GM19452 (cell line): Measurements from ENCODE around the gene TBX4.

Source experiments
- ATAC-seq: cut with Tn5 transposase; IDR thresholded peaks from one replicate; pipeline ENCODE4 v1.9.1; 2021; ENCODE audit not compliant: unreplicated experiment

TBX4 gene

DNA sequence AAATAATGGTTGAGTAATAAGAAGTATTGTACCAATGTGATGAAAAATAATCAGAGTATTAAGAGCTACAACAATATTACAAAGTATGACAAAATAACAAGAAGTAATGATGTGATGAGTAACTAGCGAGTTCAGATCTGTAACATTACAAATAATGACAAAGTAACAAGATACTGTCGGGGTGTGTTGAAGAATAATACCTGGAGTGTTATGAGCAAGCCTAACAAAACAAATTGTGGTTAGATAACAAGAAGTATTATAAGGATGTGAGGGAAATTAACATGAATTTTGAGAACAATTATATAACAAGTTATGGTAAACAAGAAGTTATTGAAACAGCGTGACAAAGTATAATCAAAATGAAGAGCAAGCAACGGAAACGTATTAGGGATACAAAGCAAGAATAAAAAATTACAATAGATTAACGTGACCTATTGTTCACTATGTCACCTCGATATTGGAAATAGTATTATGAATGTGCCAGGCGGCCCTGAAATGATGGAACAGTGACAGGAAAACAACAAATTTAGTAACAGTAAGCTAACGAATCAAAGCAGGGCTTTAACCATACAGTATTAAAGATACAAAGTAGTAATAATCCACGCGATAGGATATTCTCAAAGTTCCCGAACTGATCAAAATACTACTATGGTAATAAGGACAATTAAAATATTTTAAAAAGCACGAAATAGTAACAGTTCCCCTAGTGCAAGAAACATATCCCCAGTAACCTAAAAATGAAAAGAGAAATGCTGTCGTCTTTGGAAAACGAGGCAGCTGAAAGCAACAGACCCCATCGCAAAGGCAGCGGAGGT, 1.6 kb downstream of the TBX4 start:
- no peak for ATAC-seq

DNA sequence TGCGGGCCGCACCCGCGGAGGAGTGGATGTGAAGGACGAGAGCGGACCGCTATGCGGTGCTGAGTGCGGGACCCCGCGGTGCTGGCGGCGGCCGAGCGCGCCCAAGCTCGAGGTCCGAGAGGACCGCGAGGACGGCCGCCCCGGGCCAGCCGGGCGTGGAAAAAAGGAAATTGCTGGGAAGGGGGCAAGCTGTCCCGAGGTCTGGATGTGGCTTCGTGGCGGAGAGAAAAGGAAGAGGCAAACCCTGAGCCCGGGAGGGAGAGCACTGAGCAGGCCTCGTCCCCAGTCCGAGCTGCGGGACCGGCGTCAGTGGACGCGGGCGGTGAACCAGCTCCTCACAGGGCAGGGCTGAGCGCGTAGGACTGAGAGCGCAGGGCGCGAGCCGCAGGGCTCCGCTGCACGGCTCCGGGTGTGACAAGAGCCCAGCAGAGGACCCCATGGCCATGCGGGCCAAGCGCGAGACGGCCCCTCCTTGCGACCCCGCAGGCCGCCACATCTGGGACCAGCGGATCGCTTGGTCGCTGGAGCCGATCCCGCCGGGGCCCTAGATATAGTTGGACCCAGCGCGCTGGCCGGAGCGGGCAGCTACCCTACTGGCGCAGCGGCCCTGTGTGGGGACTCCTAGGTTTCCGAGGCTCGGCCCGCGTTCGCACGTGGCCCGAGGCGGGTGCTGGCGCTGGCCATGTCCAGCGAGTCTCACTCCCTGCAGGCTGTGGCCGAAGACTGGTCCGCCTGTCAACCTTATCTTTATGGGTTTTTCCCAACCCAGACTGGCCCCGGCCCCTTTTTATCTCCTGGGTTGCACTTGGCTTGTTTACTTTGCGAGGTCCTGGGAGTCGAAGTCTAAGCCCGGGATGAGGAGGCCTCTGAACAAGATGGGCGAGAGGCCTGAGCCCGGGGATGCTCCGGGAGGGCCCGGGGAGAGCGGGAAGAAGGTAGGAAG, 2.4 kb downstream of the TBX4 start:
- no peak for ATAC-seq

DNA sequence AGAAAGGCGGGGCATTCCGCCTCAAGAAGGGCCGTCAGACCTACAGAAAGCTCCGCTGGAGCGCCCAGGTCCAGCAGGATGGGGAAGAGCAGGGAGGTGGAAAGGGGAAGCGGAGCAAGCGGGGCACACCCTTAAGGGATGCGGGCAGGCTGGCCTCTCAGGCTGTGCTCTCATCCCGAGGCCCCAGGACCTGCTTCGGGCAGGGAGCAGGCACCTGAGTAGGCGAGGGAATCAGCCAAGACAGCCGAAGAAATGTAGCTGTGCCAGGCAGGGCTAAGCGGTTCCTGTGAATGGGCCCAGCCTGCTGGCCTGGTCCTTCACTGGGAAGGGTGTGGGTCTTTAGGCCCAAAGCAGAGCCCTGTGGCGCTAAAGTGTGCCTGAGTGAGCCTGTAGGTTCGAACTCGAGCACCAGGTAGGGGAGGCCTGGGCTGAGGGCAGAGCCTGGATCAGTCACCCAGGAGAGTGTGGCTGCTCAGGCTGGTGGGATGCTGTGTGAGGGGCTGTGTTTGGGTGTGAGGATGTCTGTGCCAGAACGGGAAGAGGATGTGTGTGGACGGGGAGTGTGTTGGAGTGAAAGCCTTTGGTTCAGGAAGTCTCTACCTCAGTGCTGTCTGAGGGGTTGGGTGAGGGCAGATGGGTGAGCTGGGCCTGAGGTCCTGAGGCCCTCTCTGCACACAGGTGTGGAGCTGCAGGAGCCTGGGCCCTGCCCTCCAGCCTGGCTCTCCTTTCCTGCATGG, 3.3 kb downstream of the TBX4 start:
- ATAC-seq, result no peak

DNA sequence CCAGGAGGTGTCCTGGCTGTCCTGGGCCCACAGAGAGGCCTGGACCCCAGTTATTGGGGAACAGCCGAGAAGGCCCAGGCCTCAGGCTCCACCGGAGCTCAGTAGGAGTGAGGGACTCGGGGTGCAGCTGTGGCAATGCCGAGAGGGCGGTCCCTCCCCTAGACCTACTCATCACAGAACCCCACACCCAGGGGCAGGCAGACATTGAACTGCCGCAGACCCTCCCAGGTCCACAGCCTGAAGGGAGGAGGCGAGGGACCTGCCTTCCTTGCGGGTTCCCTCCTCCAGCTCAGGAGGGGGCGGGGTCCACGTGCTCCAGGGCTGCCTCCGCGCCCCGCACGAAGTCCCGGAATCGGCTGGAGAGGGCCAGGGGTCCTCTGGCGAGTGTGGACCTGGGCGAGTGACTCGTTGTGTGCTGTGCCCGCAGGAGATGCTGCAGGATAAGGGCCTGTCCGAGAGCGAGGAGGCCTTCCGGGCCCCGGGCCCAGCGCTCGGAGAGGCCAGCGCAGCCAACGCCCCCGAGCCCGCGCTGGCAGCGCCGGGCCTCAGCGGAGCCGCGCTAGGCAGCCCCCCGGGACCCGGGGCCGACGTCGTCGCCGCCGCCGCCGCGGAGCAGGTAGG, 3.9 kb downstream of the TBX4 start:
- ATAC-seq, result no peak

DNA sequence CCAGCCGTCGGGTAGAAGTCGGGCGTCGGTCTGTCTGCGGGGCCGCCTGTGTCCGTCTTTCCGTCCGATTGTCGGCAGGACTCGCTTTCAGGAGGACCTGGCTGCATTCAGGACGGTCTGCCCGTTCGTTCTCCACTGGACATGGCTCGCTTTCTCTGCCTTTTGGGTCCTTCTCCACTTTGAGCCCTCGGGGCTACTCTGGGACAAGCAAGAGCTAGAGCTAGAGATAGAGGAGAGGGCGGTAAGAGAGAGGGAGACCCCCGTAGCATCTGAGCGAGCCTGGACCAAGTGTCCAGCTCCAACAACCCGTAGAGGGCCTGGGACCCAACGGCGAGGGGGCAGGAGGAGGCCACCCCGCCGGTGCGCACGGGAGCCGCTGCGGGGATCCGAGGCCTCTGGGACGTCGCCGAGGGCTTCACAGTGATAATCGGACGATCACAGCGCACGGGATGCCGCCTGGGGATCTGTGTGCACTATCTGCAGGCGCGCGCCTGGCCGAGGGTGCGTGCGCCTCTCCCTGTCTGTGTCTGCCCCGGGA, 4.5 kb downstream of the TBX4 start:
- ATAC-seq, result no peak

DNA sequence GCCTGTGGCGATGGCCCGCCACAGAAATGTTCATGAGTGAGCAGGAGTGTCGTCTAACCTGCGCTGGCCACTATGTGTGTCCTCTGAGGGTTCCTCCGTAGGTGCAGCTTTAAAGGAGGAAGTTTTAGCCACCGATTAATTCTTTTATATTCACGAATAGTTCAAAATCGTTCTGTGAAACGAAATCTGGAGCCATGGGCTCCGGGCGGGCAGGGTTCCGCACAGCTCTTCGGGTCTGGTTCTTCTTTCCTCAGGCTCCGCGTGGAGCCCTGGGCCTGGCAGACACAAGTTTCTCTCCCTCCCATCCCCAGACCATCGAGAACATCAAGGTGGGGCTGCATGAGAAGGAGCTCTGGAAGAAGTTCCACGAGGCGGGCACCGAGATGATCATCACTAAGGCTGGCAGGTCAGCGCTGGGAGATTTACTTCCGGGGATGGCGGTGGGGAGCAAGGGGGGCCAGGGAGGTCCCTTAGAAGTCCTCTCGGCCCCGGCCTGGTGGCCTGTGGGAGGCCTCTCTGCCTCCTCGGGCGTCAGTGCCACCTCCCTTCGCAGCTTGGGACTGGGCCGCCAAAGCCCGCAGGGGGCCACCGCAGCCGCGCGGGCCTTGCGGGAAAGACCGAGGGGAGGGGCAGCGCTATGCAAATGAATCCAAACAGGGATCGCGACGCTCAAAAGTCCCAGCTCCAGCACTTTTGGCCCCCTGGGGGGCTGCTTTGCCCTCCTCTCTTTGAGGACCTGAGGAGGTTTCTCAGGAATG, 5.2 kb downstream of the TBX4 start:
- no peak for ATAC-seq

DNA sequence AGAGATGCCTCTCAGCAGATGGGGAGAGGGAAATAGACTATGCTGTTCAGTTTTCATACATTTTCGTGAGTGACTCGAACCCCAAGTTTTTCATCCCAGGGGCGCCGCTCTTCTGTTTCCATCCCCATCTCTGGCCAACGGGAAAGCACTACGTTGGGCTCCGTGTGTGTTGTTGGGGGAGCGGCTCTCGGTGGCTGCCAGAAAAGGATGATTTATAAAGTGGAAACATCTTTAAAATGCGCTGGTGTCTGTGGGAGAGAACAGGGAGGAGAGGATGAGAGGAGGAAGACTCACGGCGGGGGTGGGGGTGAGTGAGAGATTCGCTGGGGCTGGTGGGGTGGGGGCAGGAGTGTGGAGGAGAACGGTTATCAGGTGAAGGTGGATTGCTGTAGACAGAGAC, 5.8 kb downstream of the TBX4 start:
- ATAC-seq, result no peak

DNA sequence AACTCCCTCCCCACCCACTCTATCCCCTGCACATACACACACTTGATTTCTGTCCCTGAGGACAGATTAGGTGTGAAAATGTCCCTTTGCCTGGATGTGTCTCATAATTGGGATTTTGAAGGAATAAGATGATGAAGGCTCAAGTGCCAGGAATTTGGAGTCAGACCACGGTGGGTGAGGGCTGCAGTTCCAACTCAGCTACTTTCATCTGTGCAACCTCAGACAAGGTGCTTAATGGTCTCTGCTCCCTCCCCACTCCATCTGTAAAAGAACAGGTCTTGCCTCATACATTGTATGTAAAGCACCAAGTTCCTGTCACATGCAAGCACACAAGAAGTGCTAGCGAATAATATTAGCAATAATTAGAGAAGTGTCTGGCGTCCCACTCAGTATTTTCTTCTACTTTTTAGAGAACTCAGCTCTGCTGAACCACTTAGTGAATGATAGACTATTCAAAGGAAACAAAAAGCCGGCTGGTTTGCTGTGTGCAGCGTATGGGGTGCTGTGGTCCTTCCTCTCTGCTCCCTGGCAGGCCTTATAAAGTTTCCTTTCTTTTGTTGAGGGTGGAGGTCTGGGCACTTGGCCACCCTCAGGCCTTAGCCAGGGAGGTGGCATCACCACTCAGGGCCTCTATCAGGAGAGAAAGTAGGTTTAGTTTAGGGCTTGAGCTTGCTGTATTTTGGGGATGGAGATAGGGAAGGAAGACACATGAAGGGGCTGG, 6.4 kb downstream of the TBX4 start:
- no peak for ATAC-seq

DNA sequence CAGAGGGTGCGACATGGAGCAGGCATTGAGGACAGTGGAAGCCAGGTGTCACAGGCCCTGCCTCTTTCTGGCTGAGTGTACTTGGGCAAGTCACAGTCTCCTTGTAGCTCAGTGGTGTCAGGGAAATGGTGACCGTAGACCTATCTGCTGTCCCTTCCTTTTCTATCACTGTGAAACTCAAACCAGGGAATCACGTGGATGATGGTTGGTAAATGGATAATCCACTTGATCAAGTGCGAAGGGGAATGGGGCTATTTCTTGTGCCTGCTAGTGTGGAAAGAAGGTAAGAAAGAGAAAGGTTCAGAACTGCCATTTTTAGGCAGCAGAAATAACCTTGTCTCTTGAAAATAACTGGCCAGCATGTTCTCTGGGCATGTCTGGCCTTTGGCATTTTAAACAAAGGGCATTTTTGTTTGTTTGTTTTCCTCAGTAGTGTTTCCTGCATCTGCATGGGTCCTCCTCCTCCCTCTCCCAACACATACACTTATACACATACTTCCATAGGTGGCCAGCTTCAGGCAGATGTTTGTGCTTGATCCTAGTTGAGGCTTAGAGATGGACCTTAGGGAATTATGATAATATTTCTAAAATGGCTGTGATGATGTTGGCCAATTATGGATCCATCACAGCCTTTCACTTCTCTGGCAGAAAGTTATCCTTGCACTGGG, 7.1 kb downstream of the TBX4 start:
- no peak for ATAC-seq

DNA sequence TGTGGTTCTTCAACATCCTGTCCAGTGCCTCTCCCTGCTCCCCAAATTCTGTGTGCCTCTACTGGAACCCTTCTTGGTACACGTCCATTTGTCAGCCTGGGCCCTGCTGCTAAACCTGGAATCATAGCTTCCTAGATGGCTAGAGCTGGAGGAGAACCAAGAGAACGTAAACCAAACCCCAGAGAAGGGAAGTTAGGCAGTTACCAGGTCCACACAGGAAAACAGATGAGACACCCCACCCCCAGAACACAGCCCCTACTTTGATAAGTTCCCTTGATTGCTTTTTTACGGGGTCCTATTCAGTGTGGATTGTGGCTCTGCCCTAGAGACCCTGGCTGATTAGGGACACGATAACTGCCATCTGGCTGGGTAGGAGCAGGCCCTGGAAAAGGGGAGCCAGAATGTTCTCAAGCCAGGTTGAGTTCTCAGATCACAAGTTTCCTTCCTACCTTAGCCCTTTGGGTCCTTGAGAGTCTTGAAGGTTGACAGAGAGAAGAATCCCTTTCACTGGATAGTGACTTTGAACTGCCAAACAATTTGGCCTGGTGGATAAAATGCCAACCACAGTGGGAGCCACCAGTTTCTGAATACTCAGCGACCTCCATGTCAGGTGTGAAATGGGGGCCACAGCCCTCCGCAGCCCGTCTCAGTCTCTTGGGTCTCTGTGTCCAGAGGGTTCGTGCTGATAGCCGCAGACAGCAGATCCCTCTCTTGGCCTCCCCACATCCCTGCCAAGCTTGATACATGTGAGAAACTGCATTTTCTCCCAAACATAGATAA, 7.9 kb downstream of the TBX4 start:
- no peak for ATAC-seq

DNA sequence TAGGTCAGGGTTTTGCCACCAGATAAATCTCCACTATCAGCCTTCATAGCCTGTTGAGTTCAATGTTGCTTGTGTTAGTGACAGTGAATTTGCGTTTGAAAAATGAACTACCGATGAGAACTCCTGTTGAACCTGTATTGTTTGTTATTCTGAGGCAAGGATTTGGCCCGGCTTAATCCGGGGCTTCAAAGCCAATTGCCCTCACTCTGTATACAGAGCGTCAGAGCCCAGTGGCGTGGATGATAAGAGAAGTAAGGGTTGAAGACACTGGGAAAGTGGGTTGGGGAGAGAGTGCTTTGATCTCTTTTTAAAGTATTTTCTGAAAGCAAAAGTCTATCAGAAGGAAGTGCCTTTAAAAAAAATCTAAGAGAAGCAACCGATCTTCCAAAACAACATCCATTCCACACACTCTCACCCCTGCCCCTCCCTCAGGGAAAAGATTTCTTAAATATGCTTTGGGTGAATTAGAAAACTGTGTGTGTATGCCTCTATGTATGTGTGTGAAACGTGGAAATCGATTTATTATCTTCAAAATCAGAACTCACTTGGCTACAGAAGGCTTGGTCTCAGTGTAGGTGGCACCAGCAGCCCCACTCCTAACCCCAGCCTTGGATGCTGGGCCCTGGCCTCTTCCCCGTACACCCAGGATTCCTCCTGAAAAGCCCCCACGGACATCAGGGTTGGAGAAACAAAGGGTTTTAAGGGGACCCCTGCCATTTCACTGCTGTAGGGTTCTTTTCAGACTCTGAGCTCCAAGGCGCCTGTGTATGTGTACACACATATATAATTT, 8.8 kb downstream of the TBX4 start:
- no peak for ATAC-seq

DNA sequence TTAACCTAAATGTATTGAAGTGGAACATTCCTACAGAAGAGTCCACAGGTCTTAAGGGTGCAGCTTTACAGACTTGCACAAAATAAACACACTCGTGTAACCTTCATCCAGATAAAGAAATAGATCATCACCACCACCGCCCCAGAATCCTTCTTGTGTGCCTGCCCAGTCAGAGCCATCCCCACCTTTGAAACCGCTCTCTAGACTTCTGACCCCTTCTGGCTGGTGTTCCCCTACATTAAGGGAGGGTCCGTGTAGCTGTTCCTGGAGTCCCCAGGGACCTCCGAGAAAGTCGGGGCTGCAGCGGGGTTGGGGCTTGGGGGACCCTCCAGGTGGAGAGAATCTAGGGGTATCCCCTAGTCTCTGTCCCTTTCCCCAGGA, 9.4 kb downstream of the TBX4 start:
- ATAC-seq, result no peak

DNA sequence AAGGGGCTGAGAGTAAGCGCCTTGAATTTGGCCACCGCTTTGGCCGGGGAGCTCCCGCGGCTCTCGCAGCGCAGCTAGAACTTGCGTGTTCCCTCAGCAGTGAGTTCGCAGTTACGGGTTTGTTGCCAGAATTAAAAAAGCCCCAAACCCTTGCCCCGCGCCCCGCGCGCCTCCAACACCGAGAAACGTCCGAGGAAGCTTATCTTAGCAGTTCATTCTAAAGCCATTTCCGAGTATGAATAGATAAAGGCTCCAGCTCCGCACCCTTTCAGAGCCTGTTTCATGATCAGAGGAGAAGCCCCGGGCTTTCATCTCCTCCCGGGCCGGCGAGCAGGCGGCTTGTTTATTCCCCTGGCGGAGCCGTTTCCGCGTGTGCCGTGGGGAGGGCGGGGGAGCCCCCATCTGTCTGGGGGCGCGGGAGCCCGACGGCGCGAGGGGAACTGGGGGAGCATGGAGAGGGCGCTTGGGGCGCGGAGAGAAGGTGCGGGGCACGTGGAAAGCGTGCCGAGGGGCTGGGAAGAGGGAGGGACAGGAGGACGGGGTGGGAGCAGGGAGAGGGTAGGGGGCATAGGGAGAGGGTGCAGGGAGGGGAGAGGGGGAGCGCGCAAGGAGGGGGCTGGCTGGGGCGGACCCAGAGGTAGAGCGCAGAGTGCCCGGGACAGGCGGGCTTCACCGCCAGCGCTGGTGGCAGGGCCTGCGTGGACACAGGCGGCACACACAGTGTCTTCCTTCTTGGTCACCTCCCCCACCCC, 9.9 kb downstream of the TBX4 start:
- no peak for ATAC-seq

DNA sequence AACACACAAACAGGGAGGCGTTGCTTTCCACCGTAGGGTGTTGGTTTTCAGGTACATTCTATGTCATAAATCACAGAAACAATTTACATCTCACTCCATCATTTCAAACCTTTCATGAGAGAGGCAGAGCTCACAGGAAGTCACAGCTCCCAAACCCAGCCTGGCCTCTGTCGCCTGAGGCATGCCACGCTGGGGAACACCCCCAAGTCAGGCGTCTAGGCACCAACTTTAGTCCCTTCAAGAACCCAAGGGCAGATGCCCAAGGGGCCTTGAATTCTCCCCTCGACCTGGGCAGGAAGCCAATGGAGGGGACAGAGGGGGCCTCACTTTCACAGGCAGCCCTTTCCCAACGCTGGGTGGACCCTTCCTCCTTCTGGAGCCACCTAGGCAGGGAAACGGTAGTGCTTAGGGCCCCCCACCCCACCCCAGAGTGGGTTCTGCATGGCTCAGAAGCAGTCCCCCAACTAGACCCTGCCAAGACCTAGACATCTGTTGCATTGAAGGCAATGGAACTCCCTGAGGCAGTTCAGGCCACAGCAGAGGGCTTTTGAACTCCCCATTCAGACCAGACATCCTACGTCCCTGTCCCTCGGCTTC, 10.6 kb downstream of the TBX4 start:
- no peak for ATAC-seq

DNA sequence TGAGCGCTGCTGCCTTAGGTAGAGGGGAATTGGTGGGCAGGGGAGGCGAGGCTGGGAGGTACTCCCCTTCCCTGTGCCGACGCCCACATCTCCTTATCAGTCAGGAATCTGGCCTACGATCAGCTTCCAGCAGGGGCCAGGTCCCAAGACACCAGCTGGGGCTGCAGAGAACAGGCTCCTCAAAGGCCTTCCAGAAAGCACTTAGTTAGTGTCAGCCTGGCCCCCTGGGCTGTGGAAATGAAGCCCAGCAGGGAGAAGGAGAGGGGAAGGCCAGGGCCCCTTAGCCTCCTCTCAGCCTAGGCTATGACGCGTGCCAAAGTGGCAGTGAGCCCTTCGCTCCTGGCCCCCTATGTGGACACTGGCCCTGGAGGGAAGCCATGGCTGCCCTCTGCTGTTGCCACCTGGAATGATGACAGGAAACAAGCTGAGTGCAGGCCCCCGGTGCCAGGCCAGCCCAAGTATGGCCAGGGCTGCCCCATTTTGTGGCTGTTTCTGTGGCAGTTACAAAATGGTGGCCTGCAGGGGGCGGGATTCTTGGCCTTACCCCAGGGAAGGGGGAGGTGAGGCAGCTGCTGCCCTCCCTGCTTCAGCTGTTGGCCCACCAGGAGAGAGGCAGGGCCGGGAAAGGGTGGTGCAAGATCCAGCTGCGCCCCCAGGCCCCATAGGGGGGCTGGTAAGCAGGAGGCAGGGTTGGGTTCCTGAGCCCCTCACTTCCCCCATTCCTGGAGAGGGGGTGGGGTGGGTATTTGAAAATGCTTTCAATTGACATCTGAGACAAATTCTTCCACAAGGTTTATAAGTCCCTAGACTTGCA, 11.3 kb downstream of the TBX4 start:
- no peak for ATAC-seq
